Measurements from ENCODE around the gene UBE3B.

GRCh38 chr12:109521831-109522230 is 44.4 kb downstream of the UBE3B start:
- no peak for TF ChIP-seq CTCF (conservative IDR thresholded peaks at IDR 0.05; ENCODE audit: low read length)
- TF ChIP-seq EZH2phosphoT487 (IDR thresholded peaks at IDR 0.05; ENCODE audit: borderline replicate concordance) = no peak
